C4-2B (cell line): Measurements from ENCODE around the gene CHI3L1.

Experiments
- H3K27ac ChIP-seq: fragments of 450-650 bp; 2 replicates; pipeline ENCODE4 v1.5.1; 2017
- ZFX ChIP-seq: fragments of 450-650 bp; IDR thresholded peaks from 2 replicates; pipeline ENCODE4 v1.6.1; 2017
- TF ChIP-seq, protein P1 (sequence below): fragments of 450-650 bp; conservative IDR thresholded peaks from 2 replicates; pipeline ENCODE4 v1.5.1; 2017; ENCODE audit warnings: mild to moderate bottlenecking

The CHI3L1 gene

DNA sequence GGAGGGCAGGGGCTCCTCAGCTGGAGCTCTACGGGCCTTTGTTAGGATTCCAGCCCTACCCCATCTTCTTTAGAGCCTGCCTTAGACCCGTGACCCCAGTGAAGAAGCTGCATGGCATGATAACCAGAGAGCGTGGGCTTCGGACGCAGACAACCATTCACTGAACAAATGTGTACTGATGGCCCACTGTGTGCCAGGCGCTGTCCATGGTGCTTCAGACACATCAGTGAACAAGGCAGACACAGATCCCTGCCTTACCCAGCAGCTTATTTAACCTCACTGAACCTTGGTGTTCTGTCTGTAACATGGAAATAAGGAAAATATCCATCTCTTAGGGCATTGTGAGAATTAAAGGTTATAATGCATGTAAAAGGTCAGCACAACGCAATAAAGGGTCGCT, 33.4 kb upstream of the CHI3L1 start:
- no peak overlapping the region for H3K27ac ChIP-seq
- TF ChIP-seq, protein P1, sequence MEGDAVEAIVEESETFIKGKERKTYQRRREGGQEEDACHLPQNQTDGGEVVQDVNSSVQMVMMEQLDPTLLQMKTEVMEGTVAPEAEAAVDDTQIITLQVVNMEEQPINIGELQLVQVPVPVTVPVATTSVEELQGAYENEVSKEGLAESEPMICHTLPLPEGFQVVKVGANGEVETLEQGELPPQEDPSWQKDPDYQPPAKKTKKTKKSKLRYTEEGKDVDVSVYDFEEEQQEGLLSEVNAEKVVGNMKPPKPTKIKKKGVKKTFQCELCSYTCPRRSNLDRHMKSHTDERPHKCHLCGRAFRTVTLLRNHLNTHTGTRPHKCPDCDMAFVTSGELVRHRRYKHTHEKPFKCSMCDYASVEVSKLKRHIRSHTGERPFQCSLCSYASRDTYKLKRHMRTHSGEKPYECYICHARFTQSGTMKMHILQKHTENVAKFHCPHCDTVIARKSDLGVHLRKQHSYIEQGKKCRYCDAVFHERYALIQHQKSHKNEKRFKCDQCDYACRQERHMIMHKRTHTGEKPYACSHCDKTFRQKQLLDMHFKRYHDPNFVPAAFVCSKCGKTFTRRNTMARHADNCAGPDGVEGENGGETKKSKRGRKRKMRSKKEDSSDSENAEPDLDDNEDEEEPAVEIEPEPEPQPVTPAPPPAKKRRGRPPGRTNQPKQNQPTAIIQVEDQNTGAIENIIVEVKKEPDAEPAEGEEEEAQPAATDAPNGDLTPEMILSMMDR = no peak
- no peak for TF ChIP-seq ZFX

DNA sequence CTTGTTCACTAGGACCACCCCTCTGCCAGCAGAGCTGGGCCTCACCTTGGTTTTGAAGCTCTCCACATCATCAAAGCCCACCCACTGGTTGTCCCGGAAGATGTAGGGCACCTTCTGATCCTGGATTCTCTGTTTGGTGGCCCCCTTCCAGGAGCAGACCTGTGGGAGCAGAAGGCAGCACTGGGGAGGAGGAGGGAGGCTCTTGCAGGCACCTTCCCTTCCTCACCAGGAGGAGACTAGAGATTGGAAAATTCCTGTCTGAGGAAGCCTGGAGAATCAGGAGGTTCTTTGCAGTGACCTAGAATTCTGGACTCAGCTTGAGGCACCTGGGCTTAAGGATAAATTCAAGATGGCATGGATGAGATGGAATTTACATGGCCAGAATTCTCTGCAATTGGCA, 32.7 kb upstream of the CHI3L1 start:
- H3K27ac ChIP-seq = no peak overlapping the region
- TF ChIP-seq ZFX = no peak
- TF ChIP-seq, protein P1 = no peak

DNA sequence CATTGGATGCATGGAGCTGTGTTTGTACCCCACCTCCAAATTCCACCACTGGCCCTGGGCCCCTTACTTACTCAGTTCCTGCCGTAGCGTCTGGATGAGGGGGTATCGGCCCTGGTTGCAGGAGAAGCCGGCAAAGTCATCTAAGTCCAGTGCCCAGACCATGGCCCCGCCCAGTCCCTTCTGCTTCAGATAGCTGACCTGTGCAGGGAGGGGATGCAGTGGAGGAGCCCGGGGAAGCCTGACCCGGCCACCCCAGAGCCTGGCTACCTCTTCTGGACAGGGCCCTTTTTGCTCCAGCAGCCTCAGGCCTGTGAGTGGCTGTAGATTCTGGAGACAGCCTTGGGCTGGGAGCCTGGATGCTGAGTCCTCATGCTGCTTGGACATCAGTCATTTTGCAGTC, 31.2 kb upstream of the CHI3L1 start:
- TF ChIP-seq ZFX = no peak
- TF ChIP-seq, protein P1 = no peak
- no peak overlapping the region for H3K27ac ChIP-seq

DNA sequence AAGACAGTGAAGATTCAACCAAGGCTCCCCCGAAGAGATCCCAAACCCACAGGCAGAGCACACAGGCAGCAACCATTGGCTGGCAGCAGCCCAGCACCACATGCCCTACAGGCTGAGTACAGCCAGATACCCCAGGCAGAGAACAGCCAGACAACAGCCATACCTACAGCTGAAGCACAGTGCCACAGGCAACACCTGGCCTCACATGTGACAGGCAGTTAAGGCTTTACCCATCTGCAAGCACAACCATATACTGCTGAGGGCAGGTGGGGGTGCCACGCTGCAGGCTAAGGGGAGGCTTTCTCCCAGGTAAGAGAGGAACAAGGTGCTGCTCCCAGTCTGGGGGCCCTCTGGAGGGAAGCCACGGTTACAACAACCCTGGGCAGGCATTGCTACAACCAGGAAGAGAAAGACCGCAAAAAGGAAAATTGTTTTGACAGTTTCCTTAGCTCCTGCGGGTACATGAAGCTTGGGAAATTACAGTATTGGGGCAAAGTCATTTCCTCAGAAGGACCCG, 30.7 kb upstream of the CHI3L1 start:
- H3K27ac ChIP-seq = no peak overlapping the region
- no peak for TF ChIP-seq ZFX
- TF ChIP-seq, protein P1 = no peak

DNA sequence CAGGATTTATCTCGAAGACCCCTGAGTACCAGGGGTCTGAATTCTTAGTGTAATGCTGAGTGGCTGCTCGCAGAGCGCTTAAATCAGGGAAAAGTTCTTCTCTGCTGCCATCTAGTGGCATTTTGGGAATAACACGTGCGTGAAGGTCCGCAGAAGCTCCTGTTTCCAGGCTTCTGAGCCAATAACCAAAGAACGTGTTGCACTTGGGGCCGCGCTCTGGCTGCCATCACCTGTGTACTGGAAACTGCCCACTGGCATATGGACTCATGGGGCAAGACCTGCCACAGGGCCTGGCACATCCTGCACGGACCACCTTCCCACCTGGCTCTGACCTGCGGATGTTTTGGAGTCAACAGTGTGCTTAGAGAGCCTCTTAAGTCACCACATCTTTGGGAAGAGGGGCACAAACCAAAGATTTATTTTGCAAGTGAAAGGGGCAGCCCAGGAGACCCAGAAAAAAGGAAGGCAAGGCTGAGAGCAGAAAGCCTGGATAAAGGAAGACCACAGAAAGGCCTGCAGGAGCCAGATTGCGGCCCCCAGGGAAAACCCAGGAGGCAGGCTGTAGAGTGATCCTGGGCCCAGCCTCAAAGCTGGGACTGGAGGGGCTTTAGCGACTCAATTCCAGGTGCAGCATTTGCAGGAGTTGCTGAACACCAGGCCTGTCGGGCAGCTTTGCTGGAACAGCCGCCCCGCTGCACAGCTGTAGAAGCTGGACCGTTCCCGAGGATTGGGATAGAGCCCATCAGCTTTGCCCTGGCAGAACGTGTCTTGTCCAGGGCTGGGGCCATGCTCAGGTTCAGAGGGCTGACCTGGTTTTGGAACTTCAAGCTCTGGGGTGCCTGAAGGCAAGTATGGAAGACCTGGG, 30.0 kb upstream of the CHI3L1 start:
- no peak for TF ChIP-seq ZFX
- TF ChIP-seq, protein P1 = peak; percentile 86

DNA sequence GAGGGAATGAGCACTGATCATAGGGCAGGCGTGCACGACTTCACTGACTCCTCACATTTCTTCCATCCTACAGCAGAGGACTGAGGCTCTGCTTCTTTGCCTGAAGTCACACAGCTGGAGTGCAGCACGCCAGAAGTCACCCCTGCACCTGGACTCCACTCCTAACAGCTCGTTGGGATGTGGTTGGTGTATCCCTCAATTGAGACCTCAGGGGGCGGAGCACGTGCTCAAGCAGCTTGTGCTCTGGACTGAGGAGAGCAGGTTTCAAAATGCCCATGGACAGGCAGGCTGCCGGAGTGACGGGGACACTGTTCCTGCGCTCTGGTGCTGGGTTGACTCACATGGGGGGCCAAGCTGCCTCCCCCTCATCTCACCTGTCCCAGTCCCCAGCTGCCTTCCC, 29.1 kb upstream of the CHI3L1 start:
- no peak overlapping the region for H3K27ac ChIP-seq
- TF ChIP-seq, protein P1 = no peak
- TF ChIP-seq ZFX = no peak

More for the DNA sequence above, 30.0 kb upstream of the CHI3L1 start:
- no peak overlapping the region for H3K27ac ChIP-seq

DNA sequence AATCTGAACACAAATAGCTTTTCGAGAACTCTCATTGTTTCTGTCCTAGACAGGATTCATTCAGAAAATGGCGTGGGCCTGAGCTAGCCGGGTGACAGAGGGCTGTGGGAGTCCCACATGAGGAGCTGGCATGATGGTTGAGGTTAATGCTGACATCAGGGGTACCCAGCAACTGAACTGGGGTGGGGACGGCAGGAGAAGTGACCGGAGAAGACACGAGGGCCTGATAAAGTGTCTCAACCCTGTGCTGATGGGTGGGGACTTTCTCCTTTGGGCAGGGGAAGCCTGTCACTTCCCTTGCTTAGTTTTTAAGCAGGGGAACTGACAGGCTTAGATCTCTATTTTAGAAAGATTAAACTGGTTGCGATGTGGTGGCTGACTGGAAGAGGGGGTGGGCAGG, 28.4 kb upstream of the CHI3L1 start:
- no peak overlapping the region for H3K27ac ChIP-seq
- no peak for TF ChIP-seq ZFX
- TF ChIP-seq, protein P1 = no peak
